ENCODE measurements around the gene ZFPL1. TPM values are rescaled to one million over a fixed set of nuclear protein-coding genes. Genes with fewer than 3 reads are reported as not detected.

ZFPL1 gene
- polyA plus RNA-seq, 1 experiment: 30.9 TPM

DNA sequence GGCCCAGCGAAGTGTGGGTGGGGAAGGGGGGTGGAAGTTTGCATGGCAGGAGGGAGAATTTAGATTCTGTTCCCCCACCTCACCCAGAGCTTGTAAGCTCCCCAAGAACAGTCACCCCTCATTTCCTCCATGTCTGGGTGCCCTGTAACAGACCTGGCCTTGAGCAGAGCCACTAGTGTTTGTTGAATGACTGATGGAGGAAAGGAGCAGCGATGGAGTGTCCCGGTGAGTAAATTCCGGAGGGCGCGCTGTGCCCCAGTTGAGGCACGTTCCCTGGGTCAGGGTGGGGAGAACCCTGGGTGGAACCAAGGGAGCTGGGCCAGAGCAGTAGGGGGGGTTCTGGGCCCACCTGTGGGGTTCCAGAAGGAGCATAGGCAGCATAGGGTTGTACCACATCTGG is 26.5 kb upstream of the ZFPL1 start:
- peaks cover 10% of the 10 kb centered on the region for H3K27me3 ChIP-seq (ENCODE audit: control insufficient read depth, insufficient read depth, low read length)
- H3K4me3 ChIP-seq (ENCODE audit: low read depth, low read length): no peak overlapping the region
- no peak for DNase-seq (ENCODE audit: low read depth, low spot score)
- H3K9me3 ChIP-seq (ENCODE audit: control insufficient read depth, insufficient read depth, low read length): no peaks in the 10 kb centered on the region; the same call in 1 of the 2 replicates
- TF ChIP-seq, protein P1, sequence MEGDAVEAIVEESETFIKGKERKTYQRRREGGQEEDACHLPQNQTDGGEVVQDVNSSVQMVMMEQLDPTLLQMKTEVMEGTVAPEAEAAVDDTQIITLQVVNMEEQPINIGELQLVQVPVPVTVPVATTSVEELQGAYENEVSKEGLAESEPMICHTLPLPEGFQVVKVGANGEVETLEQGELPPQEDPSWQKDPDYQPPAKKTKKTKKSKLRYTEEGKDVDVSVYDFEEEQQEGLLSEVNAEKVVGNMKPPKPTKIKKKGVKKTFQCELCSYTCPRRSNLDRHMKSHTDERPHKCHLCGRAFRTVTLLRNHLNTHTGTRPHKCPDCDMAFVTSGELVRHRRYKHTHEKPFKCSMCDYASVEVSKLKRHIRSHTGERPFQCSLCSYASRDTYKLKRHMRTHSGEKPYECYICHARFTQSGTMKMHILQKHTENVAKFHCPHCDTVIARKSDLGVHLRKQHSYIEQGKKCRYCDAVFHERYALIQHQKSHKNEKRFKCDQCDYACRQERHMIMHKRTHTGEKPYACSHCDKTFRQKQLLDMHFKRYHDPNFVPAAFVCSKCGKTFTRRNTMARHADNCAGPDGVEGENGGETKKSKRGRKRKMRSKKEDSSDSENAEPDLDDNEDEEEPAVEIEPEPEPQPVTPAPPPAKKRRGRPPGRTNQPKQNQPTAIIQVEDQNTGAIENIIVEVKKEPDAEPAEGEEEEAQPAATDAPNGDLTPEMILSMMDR (IDR thresholded peaks at IDR 0.05; ENCODE audit: low read depth, low read length): no peak
- no peak overlapping the region for H3K27ac ChIP-seq (ENCODE audit: low read depth, low read length)
- ChIA-PET CTCF (no interaction called here), POLR2A (no interaction called here)

DNA sequence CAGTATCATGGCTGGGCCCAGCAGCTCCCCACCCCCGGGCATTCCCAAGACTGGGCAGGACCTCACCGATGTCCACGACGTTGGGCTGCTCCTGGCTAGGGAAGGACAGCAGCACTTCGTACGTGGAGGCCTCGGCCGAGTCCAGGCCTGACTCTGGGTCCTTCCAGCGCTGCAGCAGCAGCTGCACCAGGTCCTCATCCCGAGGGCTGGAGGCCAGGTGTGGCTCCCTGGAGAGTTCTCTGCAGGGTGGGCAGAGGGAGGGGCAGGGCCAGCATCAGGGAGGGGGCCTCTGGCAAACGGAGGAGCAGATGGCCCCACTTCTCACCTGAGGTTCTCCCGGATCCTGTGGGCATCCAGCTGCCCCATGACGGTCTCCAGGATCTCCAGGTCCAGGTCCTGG is 26.0 kb upstream of the ZFPL1 start:
- POLR2A ChIA-PET: no interaction called here
- Histone ChIP-seq H3K9me3 (ENCODE audit: control insufficient read depth, insufficient read depth, low read length) (no peaks in the 10 kb centered on the region; the same call in 1 of the 2 replicates), H3K4me3 (ENCODE audit: low read depth, low read length) (no peak overlapping the region), H3K27me3 (ENCODE audit: control insufficient read depth, insufficient read depth, low read length) (peaks cover 7% of the 10 kb centered on the region), H3K27ac (ENCODE audit: low read depth, low read length) (no peak overlapping the region)
- TF ChIP-seq, protein P1 (IDR thresholded peaks at IDR 0.05; ENCODE audit: low read depth, low read length): no peak
- CTCF ChIA-PET: no interaction called here
- no peak for DNase-seq (ENCODE audit: low read depth, low spot score)

DNA sequence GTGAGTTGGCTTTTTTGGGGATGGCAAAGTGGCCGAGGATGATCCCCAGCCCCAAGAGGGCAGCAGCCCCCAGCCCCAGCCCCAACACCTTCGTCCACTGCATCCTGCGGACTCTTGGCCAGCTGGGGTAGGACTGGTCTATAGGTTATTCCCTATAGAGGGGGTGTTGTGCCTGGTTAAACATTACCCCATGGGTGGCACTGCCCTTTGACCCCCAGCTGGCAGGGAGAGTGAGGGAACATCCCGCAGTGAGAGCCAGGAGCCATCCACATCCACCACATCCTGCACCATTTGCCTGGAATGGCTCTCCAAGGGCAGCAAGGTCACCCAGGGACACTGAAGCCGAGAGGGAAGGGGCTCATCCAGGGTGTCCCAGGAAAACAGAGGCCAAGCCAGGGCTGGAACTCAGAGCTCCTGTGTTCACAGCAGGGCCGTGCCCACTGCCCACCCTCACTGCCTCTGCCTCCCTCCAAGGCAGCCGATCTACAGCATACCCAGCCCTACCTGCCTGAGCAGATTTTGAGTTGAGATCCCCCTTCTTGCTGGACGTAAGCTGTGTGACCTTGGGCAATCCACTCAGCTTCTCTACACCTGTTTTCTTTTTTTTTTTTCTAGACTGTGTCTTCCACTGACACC is 25.5 kb upstream of the ZFPL1 start, which contains the start of gene NAALADL1:
TSS of gene NAALADL1 (minus strand) at position 135 of the 636 bp plus-strand sequence. CDS start at position 103, 32 bp downstream.
- Histone ChIP-seq H3K4me3 (ENCODE audit: low read depth, low read length) (no peak within 1 kb of the TSS), H3K9me3 (ENCODE audit: control insufficient read depth, insufficient read depth, low read length) (no peaks in the 10 kb centered on the region; the same call in 1 of the 2 replicates), H3K27me3 (ENCODE audit: control insufficient read depth, insufficient read depth, low read length) (peaks cover 7% of the 10 kb centered on the region), H3K27ac (ENCODE audit: low read depth, low read length) (no peak within 1 kb of the TSS)
- ChIA-PET POLR2A (no interaction called here), CTCF (interaction anchor here (0.7 kb wide), 1 partner anchor 19 kb away, joined by 3 read pairs; no protein-coding TSS in a partner anchor)
- TF ChIP-seq, protein P1 (IDR thresholded peaks at IDR 0.05; ENCODE audit: low read depth, low read length): no peak
- no peak for DNase-seq (ENCODE audit: low read depth, low spot score)

DNA sequence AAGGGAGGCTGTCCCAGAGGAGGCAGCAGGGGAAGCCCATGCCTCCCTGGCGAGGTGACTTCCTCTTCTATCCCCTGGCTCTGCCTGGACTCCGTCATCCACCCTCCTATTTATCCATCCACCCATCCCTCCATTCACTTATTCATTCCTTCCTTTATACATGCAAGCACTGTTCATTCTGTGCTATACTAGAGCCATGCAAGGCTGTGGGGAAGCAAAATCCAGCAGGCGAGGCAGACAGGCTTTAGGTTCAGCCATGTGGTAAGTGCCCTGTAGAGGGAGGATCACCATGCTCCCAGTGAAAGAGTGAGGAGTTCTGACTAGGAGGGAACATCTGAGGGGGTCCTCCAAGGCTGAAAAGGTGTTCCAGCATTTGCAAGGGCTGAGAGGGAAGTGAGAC is 24.5 kb upstream of the ZFPL1 start:
- CTCF ChIA-PET: no interaction called here

More for the DNA sequence above, 24.5 kb upstream of the ZFPL1 start:
- no peaks in the 10 kb centered on the region; the same call in 1 of the 2 replicates for H3K9me3 ChIP-seq (ENCODE audit: control insufficient read depth, insufficient read depth, low read length)
- no peak overlapping the region for H3K27ac ChIP-seq (ENCODE audit: low read depth, low read length)
- no peak for DNase-seq (ENCODE audit: low read depth, low spot score)
- TF ChIP-seq, protein P1 (IDR thresholded peaks at IDR 0.05; ENCODE audit: low read depth, low read length): no peak
- H3K27me3 ChIP-seq (ENCODE audit: control insufficient read depth, insufficient read depth, low read length): peaks cover 6% of the 10 kb centered on the region
- H3K4me3 ChIP-seq (ENCODE audit: low read depth, low read length): no peak overlapping the region
- POLR2A ChIA-PET: no interaction called here

All from AG04450 (cell line).